Endothelial cell of umbilical vein (primary cell): ENCODE measurements around the gene GALK2.

ENCODE experiments used
- CTCF ChIP-seq, 2 donors: IDR thresholded peaks; 1 replicate in 1 of 2; 2 replicates in 1 of 2; pipeline ENCODE4 v1.5.1; 2011; ENCODE audit warnings: low read length in 2 of 2, mild to moderate bottlenecking in 2 of 2, moderate library complexity in 2 of 2, control low read depth in 1 of 2, inconsistent platforms in 1 of 2, low read depth in 1 of 2; ENCODE audit not compliant: insufficient read depth in 1 of 2; ENCODE audit errors: extremely low read depth in 1 of 2
- EZH2 ChIP-seq: IDR thresholded peaks from 2 replicates; pipeline ENCODE4 v1.6.1; 2012; ENCODE audit warnings: borderline replicate concordance, low read depth, mild to moderate bottlenecking, moderate library complexity, low read length, inconsistent platforms; ENCODE audit not compliant: severe bottlenecking
- GATA2 ChIP-seq: IDR thresholded peaks from 2 replicates; pipeline ENCODE4 v1.7.0; 2011; ENCODE audit warnings: low read depth, mild to moderate bottlenecking, moderate library complexity, mixed read lengths, low read length; ENCODE audit not compliant: insufficient read length, insufficient read depth
- JUN ChIP-seq: IDR thresholded peaks from 2 replicates; pipeline ENCODE4 v1.6.1; 2011; ENCODE audit warnings: borderline replicate concordance, low read depth; ENCODE audit not compliant: insufficient read length, insufficient read depth
- MAX ChIP-seq: IDR thresholded peaks from 2 replicates; pipeline ENCODE4 v1.6.1; 2011; ENCODE audit not compliant: insufficient read depth, insufficient read length
- POLR2A ChIP-seq: IDR thresholded peaks from 2 replicates; pipeline ENCODE4 v1.6.1; 2012; ENCODE audit warnings: low read depth, mild to moderate bottlenecking, control low read depth, low read length
- POLR2AphosphoS5 ChIP-seq: IDR thresholded peaks from 2 replicates; pipeline ENCODE4 v1.6.1; 2012; ENCODE audit warnings: low read depth, mild to moderate bottlenecking, control low read depth, low read length, moderate library complexity; ENCODE audit not compliant: insufficient read depth

GRCh38 chr15:49379996-49380395 lies 209.9 kb downstream of the GALK2 start:
- TF ChIP-seq CTCF (IDR thresholded peaks at IDR 0.05; ENCODE audit: extremely low read depth in 1 of 2, insufficient read depth in 1 of 2, low read depth in 1 of 2, low read length in 2 of 2) (no peak), EZH2 (no peak), MAX (no peak), POLR2AphosphoS5 (no peak), POLR2A (no peak), GATA2 (no peak), JUN (no peak)
